Body of pancreas (tissue), 4 donors: ENCODE results near the gene VAPB. TPM values are rescaled to one million over a fixed set of nuclear protein-coding genes. Genes with fewer than 3 reads are reported as not detected.

ENCODE experiments used
- ATAC-seq: fragments of 150-250 bp; one replicate; pipeline ENCODE4 v1.9.1; 2016
- DNase-seq, 4 donors: peaks; one replicate each; pipeline ENCODE4 v3.0.0-alpha.2; 2019
- H3K27ac ChIP-seq, 4 donors: fragments of 200-600 bp; sonication (generic); 1 replicate in 3 of 4; 2 replicates in 1 of 4; pipeline versions ENCODE4 v1.5.1 to v1.6.1; 2016 to 2019; ENCODE audit warnings: mild to moderate bottlenecking in 1 of 4, mixed read lengths in 1 of 4, moderate library complexity in 1 of 4
- H3K27me3 ChIP-seq, 2 donors: fragments of 200-600 bp; sonication (generic); one replicate each; pipeline ENCODE4 v1.6.0; 2016; ENCODE audit warnings: mild to moderate bottlenecking in 1 of 2
- H3K36me3 ChIP-seq, 2 donors: fragments of 200-600 bp; sonication (generic); replicated peaks in 1 of 2; 2 replicates each; pipeline ENCODE4 v1.5.1; 2016; ENCODE audit warnings: low read depth in 2 of 2; ENCODE audit not compliant: insufficient read depth in 1 of 2
- H3K4me1 ChIP-seq: fragments of 200-600 bp; sonication (generic); one replicate; pipeline ENCODE4 v1.6.0; 2016
- H3K4me3 ChIP-seq, 2 donors: fragments of 200-600 bp; sonication (generic); 1 replicate in 1 of 2; 2 replicates in 1 of 2; pipeline ENCODE4 v1.5.1; 2016 to 2019
- H3K9me3 ChIP-seq, 3 donors: fragments of 200-600 bp; sonication (generic); 1 replicate in 2 of 3; 2 replicates in 1 of 3; pipeline ENCODE4 v1.5.1; 2016
- POLR2A ChIP-seq, 3 donors: fragments of 450-650 bp; IDR thresholded peaks; one replicate each; pipeline ENCODE4 v1.6.1; 2016; ENCODE audit warnings: antibody characterized with exemption in 3 of 3, mild to moderate bottlenecking in 2 of 3
- WGBS, 2 donors: methylation state at CpG; one replicate each; pipeline ENCODE4 v1.1.5; 2017; 5-methylcytosine and 5-hydroxymethylcytosine counted together
- intact Hi-C: fragments of 100-400 bp; cut with DNase I; formaldehyde crosslinking; loops from one replicate; pipeline ENCODE4 v1.15.1; 2023
- total RNA-seq, 2 donors: library from RNA; depleted of rRNA; stranded (reverse); fragments of >200 nt; gene quantifications; one replicate each; pipeline ENCODE4 v1.1.0, GENCODE V29; 2016
- TF ChIP-seq, protein P1 (sequence below), 7 experiments: fragments of 450-650 bp in 4 of 7; fragments of 200-600 bp in 3 of 7; sonication (generic) in 3 of 7; IDR thresholded peaks; one replicate each; pipeline ENCODE4 v1.5.1; 2016 to 2019; ENCODE audit warnings: antibody characterized with exemption in 7 of 7

VAPB gene
- total RNA-seq, 2 donors from 2014 or later, result 10.5 to 11.9 TPM

GRCh38 chr20:58481481-58482021 lies 92.5 kb downstream of the VAPB start:
- intact Hi-C loops, result no loop called here
- peak in 1 of 4 donors; percentile 14 for DNase-seq
- no peak overlapping the region for H3K4me3 ChIP-seq
- no peaks in the 10 kb centered on the region for H3K27me3 ChIP-seq
- TF ChIP-seq POLR2A (IDR thresholded peaks at IDR 0.05), result no peak
- TF ChIP-seq, protein P1, sequence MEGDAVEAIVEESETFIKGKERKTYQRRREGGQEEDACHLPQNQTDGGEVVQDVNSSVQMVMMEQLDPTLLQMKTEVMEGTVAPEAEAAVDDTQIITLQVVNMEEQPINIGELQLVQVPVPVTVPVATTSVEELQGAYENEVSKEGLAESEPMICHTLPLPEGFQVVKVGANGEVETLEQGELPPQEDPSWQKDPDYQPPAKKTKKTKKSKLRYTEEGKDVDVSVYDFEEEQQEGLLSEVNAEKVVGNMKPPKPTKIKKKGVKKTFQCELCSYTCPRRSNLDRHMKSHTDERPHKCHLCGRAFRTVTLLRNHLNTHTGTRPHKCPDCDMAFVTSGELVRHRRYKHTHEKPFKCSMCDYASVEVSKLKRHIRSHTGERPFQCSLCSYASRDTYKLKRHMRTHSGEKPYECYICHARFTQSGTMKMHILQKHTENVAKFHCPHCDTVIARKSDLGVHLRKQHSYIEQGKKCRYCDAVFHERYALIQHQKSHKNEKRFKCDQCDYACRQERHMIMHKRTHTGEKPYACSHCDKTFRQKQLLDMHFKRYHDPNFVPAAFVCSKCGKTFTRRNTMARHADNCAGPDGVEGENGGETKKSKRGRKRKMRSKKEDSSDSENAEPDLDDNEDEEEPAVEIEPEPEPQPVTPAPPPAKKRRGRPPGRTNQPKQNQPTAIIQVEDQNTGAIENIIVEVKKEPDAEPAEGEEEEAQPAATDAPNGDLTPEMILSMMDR (IDR thresholded peaks at IDR 0.05), result peak in 4 of 7 experiments; percentile 13 to 29 (median 22)
- no peaks in the 10 kb centered on the region for H3K36me3 ChIP-seq
- H3K4me1 ChIP-seq, result no peaks in the 10 kb centered on the region
- WGBS, 2 donors, result 21 to 24% methylated on average over 9 to 18 of the region's 18 CpGs
- peaks cover 0 to 10% (median 0%) of the 10 kb centered on the region in 3 donors for H3K9me3 ChIP-seq
- H3K27ac ChIP-seq, result no peak overlapping the region
- no peak for ATAC-seq

GRCh38 chr20:58482416-58482815 lies 93.4 kb downstream of the VAPB start:
- TF ChIP-seq POLR2A (IDR thresholded peaks at IDR 0.05), result no peak
- TF ChIP-seq, protein P1 (IDR thresholded peaks at IDR 0.05), result no peak
- no peak overlapping the region for H3K4me3 ChIP-seq
- DNase-seq (no peak), ATAC-seq (no peak)
- peaks cover 0 to 12% (median 0%) of the 10 kb centered on the region in 3 donors for H3K9me3 ChIP-seq
- 34 to 41% methylated on average over 9 to 10 of the region's 10 CpGs for WGBS, 2 donors
- intact Hi-C loops, result no loop called here
- no peaks in the 10 kb centered on the region for H3K4me1 ChIP-seq
- H3K27ac ChIP-seq, result no peak overlapping the region
- H3K27me3 ChIP-seq, result no peaks in the 10 kb centered on the region
- H3K36me3 ChIP-seq, result no peaks in the 10 kb centered on the region

DNA sequence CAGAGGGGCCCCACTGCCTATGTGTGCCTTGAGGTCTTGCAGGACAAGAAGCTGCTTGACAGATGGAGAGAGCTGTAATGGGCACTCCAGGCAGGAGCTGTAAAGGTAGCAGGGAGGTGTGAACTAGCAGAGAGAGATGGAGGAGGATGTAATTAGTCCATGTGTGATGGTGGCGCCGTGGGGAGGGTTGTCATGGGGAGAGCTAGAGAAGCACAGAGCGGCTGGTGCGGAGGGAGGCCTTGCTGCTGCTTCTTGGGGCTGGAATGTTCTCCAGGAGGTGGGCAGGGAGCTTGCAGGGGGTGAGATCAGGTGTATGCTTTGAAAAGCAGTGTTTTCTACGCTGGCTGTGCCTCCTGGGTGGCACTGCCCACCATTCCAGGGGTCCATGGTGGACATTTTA lies 94.0 kb downstream of the VAPB start:
- TF ChIP-seq POLR2A (IDR thresholded peaks at IDR 0.05), result no peak
- TF ChIP-seq, protein P1 (IDR thresholded peaks at IDR 0.05), result no peak
- no peak overlapping the region for H3K4me3 ChIP-seq
- H3K27ac ChIP-seq, result no peak overlapping the region
- no peaks in the 10 kb centered on the region for H3K27me3 ChIP-seq
- no peak for DNase-seq
- H3K4me1 ChIP-seq, result no peaks in the 10 kb centered on the region
- intact Hi-C loops, result no loop called here
- 53 to 61% methylated on average over 5 of the region's 5 CpGs for WGBS, 2 donors
- H3K9me3 ChIP-seq, result peaks cover 0 to 11% (median 0%) of the 10 kb centered on the region in 3 donors
- H3K36me3 ChIP-seq, result no peaks in the 10 kb centered on the region
- no peak for ATAC-seq

DNA sequence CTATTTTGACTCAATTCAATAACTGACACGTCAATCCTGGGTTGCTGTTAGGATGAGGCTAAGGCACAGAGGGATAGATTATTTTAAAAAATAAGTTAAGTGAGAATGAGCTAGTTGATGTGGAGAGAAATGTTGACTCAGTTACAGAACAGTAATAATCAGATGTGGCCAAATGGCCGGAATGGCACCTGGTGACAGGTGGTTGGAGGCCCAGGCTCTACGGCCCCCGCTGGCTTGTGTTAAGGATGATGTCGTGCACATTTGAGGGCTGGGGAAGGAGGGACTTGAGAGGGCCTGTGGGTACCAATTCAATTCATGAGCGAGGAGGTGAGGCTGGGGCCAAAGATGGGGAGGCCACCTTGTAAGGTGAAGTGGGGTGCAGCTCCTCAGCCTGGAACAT lies 94.4 kb downstream of the VAPB start:
- ATAC-seq, result no peak
- no peaks in the 10 kb centered on the region for H3K36me3 ChIP-seq
- H3K9me3 ChIP-seq, result peaks cover 0 to 7% (median 0%) of the 10 kb centered on the region in 3 donors
- no peak overlapping the region for H3K4me3 ChIP-seq
- no peak for DNase-seq
- H3K4me1 ChIP-seq, result no peaks in the 10 kb centered on the region
- no peak for TF ChIP-seq POLR2A (IDR thresholded peaks at IDR 0.05)
- TF ChIP-seq, protein P1 (IDR thresholded peaks at IDR 0.05), result no peak
- no peaks in the 10 kb centered on the region for H3K27me3 ChIP-seq
- WGBS, 2 donors, result 76% methylated on average over 6 of the region's 6 CpGs
- intact Hi-C loops, result no loop called here
- no peak overlapping the region for H3K27ac ChIP-seq

GRCh38 chr20:58485393-58485792 lies 96.4 kb downstream of the VAPB start:
- no peak overlapping the region for H3K27ac ChIP-seq
- H3K9me3 ChIP-seq, result peaks cover 0 to 6% (median 0%) of the 10 kb centered on the region in 3 donors
- no peaks in the 10 kb centered on the region for H3K36me3 ChIP-seq
- intact Hi-C loops, result no loop called here
- DNase-seq, result no peak
- no peak overlapping the region for H3K4me3 ChIP-seq
- H3K4me1 ChIP-seq, result no peaks in the 10 kb centered on the region
- TF ChIP-seq, protein P1 (IDR thresholded peaks at IDR 0.05), result no peak
- TF ChIP-seq POLR2A (IDR thresholded peaks at IDR 0.05), result no peak
- H3K27me3 ChIP-seq, result no peaks in the 10 kb centered on the region
- no peak for ATAC-seq
- 73 to 87% methylated on average over 3 of the region's 3 CpGs for WGBS, 2 donors
